Keratinocyte (primary cell): ENCODE results near the gene EFHD2. TPM values are rescaled to one million over a fixed set of nuclear protein-coding genes. Genes with fewer than 3 reads are reported as not detected.

ENCODE experiments used
- DNase-seq: peaks from one replicate; pipeline ENCODE4 v3.0.0-alpha.2; 2011; ENCODE audit warnings: low read depth, missing footprints, low spot score
- FAIRE-seq: peaks from 2 replicates; lab custom pipeline; 2011; peaks lifted over from hg19 to GRCh38; lab: Jason Lieb, UNC
- H2AFZ ChIP-seq: 2 replicates; pipeline ENCODE4 v1.6.0; 2012; ENCODE audit warnings: low read length, control low read depth, inconsistent platforms; ENCODE audit not compliant: control insufficient read depth
- H3K27ac ChIP-seq: 2 replicates; pipeline ENCODE4 v1.5.1; 2011; ENCODE audit warnings: low read length; ENCODE audit not compliant: control insufficient read depth, insufficient read depth
- H3K27me3 ChIP-seq: 3 replicates; pipeline ENCODE4 v1.6.0; 2011; ENCODE audit warnings: low read length; ENCODE audit not compliant: control insufficient read depth, insufficient read depth; ENCODE audit errors: extremely low read depth
- H3K36me3 ChIP-seq, 2 experiments: 2 replicates in 1 of 2; 3 replicates in 1 of 2; pipeline ENCODE4 v1.5.1; 2011; ENCODE audit warnings: low read length in 2 of 2, mild to moderate bottlenecking in 1 of 2; ENCODE audit not compliant: control insufficient read depth in 2 of 2, insufficient read depth in 2 of 2; ENCODE audit errors: extremely low read depth in 1 of 2
- H3K4me1 ChIP-seq: 3 replicates; pipeline ENCODE4 v1.5.1; 2011; ENCODE audit warnings: low read length; ENCODE audit not compliant: control insufficient read depth, insufficient read depth; ENCODE audit errors: extremely low read depth
- H3K4me2 ChIP-seq: 3 replicates; pipeline ENCODE4 v1.6.0; 2011; ENCODE audit warnings: low read depth, low read length; ENCODE audit not compliant: control insufficient read depth, insufficient read depth; ENCODE audit errors: extremely low read depth
- H3K4me3 ChIP-seq, 3 experiments: fragments of 200-600 bp in 1 of 3; sonication (generic) in 1 of 3; 2 replicates in 2 of 3; 3 replicates in 1 of 3; pipeline ENCODE4 v1.5.1; 2011 to 2016; ENCODE audit warnings: low read length in 3 of 3, mild to moderate bottlenecking in 3 of 3, control low read depth in 2 of 3, inconsistent platforms in 1 of 3, low read depth in 1 of 3, mixed read lengths in 1 of 3, mixed run types in 1 of 3, moderate library complexity in 1 of 3; ENCODE audit not compliant: control insufficient read depth in 2 of 3, insufficient read depth in 2 of 3; ENCODE audit errors: extremely low read depth in 1 of 3
- H3K79me2 ChIP-seq: 2 replicates; pipeline ENCODE4 v1.6.0; 2012; ENCODE audit warnings: low read length; ENCODE audit not compliant: control insufficient read depth, insufficient read depth
- H3K9ac ChIP-seq: 3 replicates; pipeline ENCODE4 v1.6.0; 2011; ENCODE audit warnings: low read length; ENCODE audit not compliant: control insufficient read depth, insufficient read depth; ENCODE audit errors: extremely low read depth
- H3K9me1 ChIP-seq: 3 replicates; pipeline ENCODE4 v1.6.0; 2011; ENCODE audit warnings: low read length; ENCODE audit not compliant: control insufficient read depth, insufficient read depth; ENCODE audit errors: extremely low read depth
- H3K9me3 ChIP-seq: 2 replicates; pipeline ENCODE4 v1.5.1; 2012; ENCODE audit warnings: low read depth, low read length; ENCODE audit not compliant: control insufficient read depth
- H4K20me1 ChIP-seq: 3 replicates; pipeline ENCODE4 v1.6.0; 2011; ENCODE audit warnings: low read length; ENCODE audit not compliant: control insufficient read depth, insufficient read depth; ENCODE audit errors: extremely low read depth
- CTCF ChIP-seq, 3 experiments: IDR thresholded peaks in 1 of 3; conservative IDR thresholded peaks in 1 of 3; optimal IDR thresholded peaks in 1 of 3; 2 replicates in 2 of 3; 3 replicates in 1 of 3; pipeline versions ENCODE3 to v1.5.1; 2011; ENCODE audit warnings: low read length in 3 of 3, mild to moderate bottlenecking in 3 of 3, moderate library complexity in 2 of 3, control low read depth in 1 of 3, inconsistent platforms in 1 of 3; ENCODE audit not compliant: insufficient read depth in 2 of 3; ENCODE audit errors: extremely low read depth in 1 of 3
- EZH2 ChIP-seq: IDR thresholded peaks from one replicate; pipeline ENCODE4 v1.6.1; 2012; ENCODE audit warnings: inconsistent platforms, mild to moderate bottlenecking, low read length, moderate library complexity
- dilution Hi-C: fragments of 300-500 bp; cut with MboI; formaldehyde crosslinking; loops from one replicate; pipeline ENCODE4 v1.7.0; 2020; ENCODE audit warnings: low sequenced_read_pairs; ENCODE audit not compliant: extremely low pct_ligation_motif_present
- polyA plus RNA-seq, 5 experiments: library from polyadenylated mRNA; depleted of rRNA in 3 of 5; stranded (reverse) in 3 of 5; stranded (forward) in 1 of 5; unstranded in 1 of 5; fragments of >200 nt; gene quantifications; 1 replicate in 1 of 5; 2 replicates in 3 of 5; 3 replicates in 1 of 5; pipeline versions ENCODE4 v1.2.1 to v1.2.3, GENCODE V29; 2011 to 2012; ENCODE audit warnings: missing spikeins in 2 of 5, low read depth in 1 of 5, low replicate concordance in 1 of 5

Gene EFHD2
- polyA plus RNA-seq, 1 donor (not counting 4 experiments of a cell fraction or from before 2014, with no cell fraction given): 47.6 TPM

DNA sequence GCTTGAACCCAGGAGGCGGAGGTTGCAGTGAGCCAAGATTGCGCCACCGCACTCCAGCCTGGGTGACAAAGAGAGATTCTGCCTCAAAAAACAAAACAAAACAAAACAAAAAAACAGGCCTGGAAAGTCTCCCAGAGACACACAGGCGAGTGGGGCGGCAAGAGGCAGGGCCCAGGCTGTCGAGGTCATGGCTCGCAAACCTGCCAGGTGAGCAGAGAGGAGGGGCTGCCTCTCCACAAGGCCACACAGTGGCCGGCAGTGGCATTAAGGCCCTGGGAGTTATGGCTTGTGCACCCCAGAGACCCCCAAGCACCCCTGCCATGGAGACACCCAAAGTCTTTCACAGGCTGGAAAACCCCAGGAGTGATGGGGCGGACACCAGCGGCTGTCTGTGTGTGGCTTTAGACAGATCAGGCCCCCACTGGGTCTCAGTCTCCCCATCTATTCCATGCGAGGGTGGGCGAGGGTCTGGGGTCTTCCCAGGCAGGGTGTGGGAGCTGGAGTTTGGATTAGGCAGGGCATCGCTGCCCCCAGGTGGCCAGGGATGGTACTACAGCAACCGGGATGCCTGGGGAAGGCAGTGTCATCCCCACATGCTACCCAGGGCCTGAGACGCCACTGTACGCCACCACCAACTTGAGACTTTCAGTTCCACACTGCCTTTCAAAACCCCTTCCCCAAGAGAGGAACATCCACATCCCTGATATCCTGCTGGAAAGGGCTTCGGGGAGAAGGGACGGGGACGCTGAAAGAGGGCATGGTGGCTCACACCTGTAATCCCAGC, 21.3 kb downstream of the EFHD2 start:
- Histone ChIP-seq H3K4me1 (peaks cover 15% of the 10 kb centered on the region), H4K20me1 (peaks cover 6% of the 10 kb centered on the region), H3K9me1 (no peaks in the 10 kb centered on the region), H3K9me3 (no peaks in the 10 kb centered on the region), H3K27ac (no peak overlapping the region), H3K4me2 (no peak overlapping the region), H2AFZ (no peak overlapping the region), H3K36me3 (peaks cover 10 to 31% of the 10 kb centered on the region in 2 experiments), H3K4me3 (no peak overlapping the region), H3K27me3 (no peaks in the 10 kb centered on the region), H3K79me2 (peaks cover 3% of the 10 kb centered on the region), H3K9ac (no peak overlapping the region)
- dilution Hi-C loops: no loop called here
- FAIRE-seq: no peak
- no peak for DNase-seq
- TF ChIP-seq EZH2 (no peak), CTCF (optimal IDR thresholded peaks at IDR 0.05 in 1 of 3, IDR thresholded peaks at IDR 0.05 in 1 of 3, conservative IDR thresholded peaks at IDR 0.05 in 1 of 3; ENCODE audit: extremely low read depth in 1 of 3, insufficient read depth in 2 of 3, low read length in 3 of 3) (peak; percentile 92 to 98 (median 94))

GRCh38 chr1:15431571-15431948, 21.9 kb downstream of the EFHD2 start:
- H2AFZ ChIP-seq: no peak overlapping the region
- peaks cover 3% of the 10 kb centered on the region for H4K20me1 ChIP-seq
- H3K9ac ChIP-seq: no peak overlapping the region
- peaks cover 8 to 26% of the 10 kb centered on the region in 2 experiments for H3K36me3 ChIP-seq
- DNase-seq (no peak), FAIRE-seq (no peak)
- H3K4me2 ChIP-seq: no peak overlapping the region
- no peaks in the 10 kb centered on the region for H3K79me2 ChIP-seq
- no peak for TF ChIP-seq CTCF (optimal IDR thresholded peaks at IDR 0.05 in 1 of 3, IDR thresholded peaks at IDR 0.05 in 1 of 3, conservative IDR thresholded peaks at IDR 0.05 in 1 of 3; ENCODE audit: extremely low read depth in 1 of 3, insufficient read depth in 2 of 3, low read length in 3 of 3)
- TF ChIP-seq EZH2: no peak
- no peaks in the 10 kb centered on the region for H3K9me1 ChIP-seq
- no peak overlapping the region for H3K27ac ChIP-seq
- H3K4me1 ChIP-seq: peaks cover 10% of the 10 kb centered on the region
- no peak overlapping the region for H3K4me3 ChIP-seq
- no peaks in the 10 kb centered on the region for H3K9me3 ChIP-seq
- dilution Hi-C loops: no loop called here
- no peaks in the 10 kb centered on the region for H3K27me3 ChIP-seq
